GM12878 (cell line): ENCODE data around the gene OR2T33.

ENCODE experiments used
- BHLHE40 ChIP-seq, 2 experiments: fragments of 450-650 bp in 1 of 2; IDR thresholded peaks; 2 replicates each; pipeline ENCODE4 v1.6.1; 2011 to 2017; ENCODE audit warnings: low read depth in 2 of 2, borderline replicate concordance in 1 of 2, improper control_type of control experiment in 1 of 2, low read length in 1 of 2, mild to moderate bottlenecking in 1 of 2
- CHD2 ChIP-seq: IDR thresholded peaks from 2 replicates; pipeline ENCODE4 v1.6.1; 2011; ENCODE audit warnings: low read depth, low read length, improper control_type of control experiment, borderline replicate concordance
- CREB1 ChIP-seq: IDR thresholded peaks from 2 replicates; pipeline ENCODE4 v1.6.1; 2012; ENCODE audit warnings: low read depth, mild to moderate bottlenecking, inconsistent platforms
- CTCF ChIP-seq, 3 experiments: IDR thresholded peaks in 2 of 3; conservative IDR thresholded peaks in 1 of 3; 2 replicates each; pipeline ENCODE4 v1.5.1; 2011; ENCODE audit warnings: low read depth in 3 of 3, low read length in 3 of 3, mild to moderate bottlenecking in 3 of 3, control low read depth in 2 of 3, moderate library complexity in 2 of 3, inconsistent platforms in 1 of 3, mixed read lengths in 1 of 3; ENCODE audit not compliant: control insufficient read depth in 2 of 3, insufficient read depth in 1 of 3; ENCODE audit errors: extremely low read depth in 1 of 3
- EZH2 ChIP-seq: IDR thresholded peaks from 2 replicates; pipeline ENCODE4 v1.6.1; 2012; ENCODE audit warnings: low read depth, mild to moderate bottlenecking, control low read depth, inconsistent platforms, low read length, borderline replicate concordance; ENCODE audit not compliant: control insufficient read depth
- FOXM1 ChIP-seq: IDR thresholded peaks from 2 replicates; pipeline ENCODE4 v1.6.1; 2012; ENCODE audit warnings: low read depth, mild to moderate bottlenecking, inconsistent platforms, low read length, moderate library complexity
- NBN ChIP-seq: fragments of 450-650 bp; IDR thresholded peaks from 2 replicates; pipeline ENCODE4 v1.6.1; 2016
- POLR2A ChIP-seq: IDR thresholded peaks from 2 replicates; pipeline ENCODE4 v1.6.1; 2011; ENCODE audit warnings: low read depth, mild to moderate bottlenecking, low read length
- POU2F2 ChIP-seq: IDR thresholded peaks from 3 replicates; pipeline ENCODE4 v1.6.1; 2011; ENCODE audit warnings: low read depth, mild to moderate bottlenecking, low read length, borderline replicate concordance
- RAD21 ChIP-seq: IDR thresholded peaks from 2 replicates; pipeline ENCODE4 v1.6.1; 2011; ENCODE audit warnings: mild to moderate bottlenecking, low read depth, low read length, moderate library complexity; ENCODE audit not compliant: insufficient read depth
- SMC3 ChIP-seq: IDR thresholded peaks from 2 replicates; pipeline ENCODE4 v1.6.1; 2011; ENCODE audit warnings: low read length, improper control_type of control experiment, borderline replicate concordance
- SPI1 ChIP-seq: IDR thresholded peaks from 2 replicates; pipeline ENCODE4 v1.6.1; 2011; ENCODE audit warnings: low read depth, mild to moderate bottlenecking, low read length, moderate library complexity, borderline replicate concordance; ENCODE audit not compliant: insufficient read depth
- YY1 ChIP-seq: IDR thresholded peaks from 2 replicates; pipeline ENCODE4 v1.6.1; 2011; ENCODE audit warnings: low read depth, mild to moderate bottlenecking, low read length
- ZNF274 ChIP-seq: IDR thresholded peaks from one replicate; pipeline ENCODE4 v1.8.0; 2011; ENCODE audit not compliant: insufficient read length, insufficient read depth

DNA sequence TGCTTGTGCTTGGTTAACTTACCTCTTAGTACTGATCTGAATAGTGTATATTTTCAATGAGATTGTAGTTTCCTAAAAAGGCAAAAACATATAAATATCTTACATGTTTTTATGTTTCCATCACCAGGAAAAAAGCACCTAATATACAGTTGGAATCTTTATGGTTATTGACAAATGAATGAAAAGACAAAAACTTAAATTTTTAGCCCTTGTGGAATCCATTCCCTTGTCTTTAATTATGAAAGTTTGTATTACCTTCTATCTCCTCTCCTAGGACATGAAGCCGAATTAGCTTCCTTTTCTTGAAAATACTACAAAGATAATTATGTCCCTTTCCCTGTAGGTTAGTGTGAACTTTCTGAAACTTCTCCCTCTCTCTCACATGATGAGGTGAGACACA lies 25.5 kb upstream of the OR2T33 start, which contains the start of gene OR2T12:
- no peak for TF ChIP-seq EZH2
- no peak for TF ChIP-seq BHLHE40 (IDR thresholded peaks at IDR 0.05; ENCODE audit: borderline replicate concordance in 1 of 2, low read depth in 2 of 2, low read length in 1 of 2)
- TF ChIP-seq CTCF (IDR thresholded peaks at IDR 0.05 in 2 of 3, conservative IDR thresholded peaks at IDR 0.05 in 1 of 3; ENCODE audit: control insufficient read depth in 2 of 3, extremely low read depth in 1 of 3, insufficient read depth in 1 of 3, low read depth in 3 of 3, low read length in 3 of 3): no peak
- no peak for TF ChIP-seq POU2F2
- TF ChIP-seq NBN: no peak
- no peak for TF ChIP-seq SMC3
- TF ChIP-seq FOXM1: no peak
- no peak for TF ChIP-seq YY1
- no peak for TF ChIP-seq POLR2A
- no peak for TF ChIP-seq ZNF274
- TF ChIP-seq CREB1: no peak
- TF ChIP-seq SPI1: no peak
- no peak for TF ChIP-seq RAD21
- no peak for TF ChIP-seq CHD2
